NOMO-1 (cell line): ENCODE results near the gene ATP2C2.

Source experiments
- DNase-seq, 2 experiments: peaks; one replicate each; lab custom pipeline; 2025; ENCODE audit not compliant: unreplicated experiment in 2 of 2; lab: John Stamatoyannopoulos, UW

Gene ATP2C2

GRCh38 chr16:84361546-84361945 is 6.8 kb upstream of the ATP2C2 start:
- DNase-seq = no peak

DNA sequence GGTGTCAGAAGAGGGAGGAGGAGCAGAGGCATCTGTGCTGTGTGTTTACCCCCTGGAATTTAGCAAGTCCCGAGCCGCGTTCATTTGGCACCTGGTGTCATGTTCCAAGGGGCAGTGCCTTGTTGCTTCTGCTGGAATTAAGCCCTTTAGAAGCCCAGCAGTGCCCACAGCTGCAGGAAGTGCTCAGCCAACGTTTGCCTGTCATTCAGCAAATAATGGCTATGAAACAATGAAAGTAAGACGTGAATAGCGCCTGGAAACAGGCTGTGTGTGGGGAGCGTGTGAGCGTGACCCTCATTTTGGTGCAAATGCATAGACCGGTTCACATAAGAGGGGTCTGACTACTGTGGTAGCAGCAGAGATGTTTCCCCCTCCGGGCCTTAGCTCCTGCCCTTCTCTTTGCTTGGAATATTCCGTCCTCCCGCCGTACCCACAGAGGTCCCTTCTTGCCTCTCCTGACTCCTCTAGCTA is 5.8 kb upstream of the ATP2C2 start:
- DNase-seq = no peak

GRCh38 chr16:84366208-84366607 is 2.1 kb upstream of the ATP2C2 start:
- DNase-seq = no peak

GRCh38 chr16:84367297-84367680 is 1.0 kb upstream of the ATP2C2 start:
- DNase-seq = peak in 1 of 2 experiments; percentile 23

GRCh38 chr16:84367750-84368307 is 509 bp upstream of the ATP2C2 start:
- no peak for DNase-seq

DNA sequence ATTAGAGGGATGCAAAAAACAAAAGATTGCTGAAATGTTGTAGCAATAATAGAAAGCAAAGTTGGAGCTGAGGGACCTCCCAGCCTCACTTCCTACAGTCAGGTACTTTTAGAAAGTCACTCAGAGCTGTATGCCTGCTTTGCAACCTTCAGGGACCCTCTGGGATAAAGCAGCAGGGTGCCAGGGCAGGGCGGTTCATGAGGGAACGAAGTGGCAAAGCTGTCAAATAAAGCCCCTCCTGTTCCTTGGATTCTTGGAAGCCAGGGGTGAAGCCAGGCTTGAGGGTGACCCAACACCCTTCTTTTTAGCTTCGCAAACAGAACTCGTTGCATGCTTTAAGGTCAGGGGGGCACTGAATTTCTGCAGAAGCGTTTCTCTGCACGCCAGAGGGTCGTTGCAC is 767 bp downstream of the ATP2C2 start:
- DNase-seq = no peak

GRCh38 chr16:84369938-84370627 is 1.7 kb downstream of the ATP2C2 start:
- DNase-seq = peak in 1 of 2 experiments; percentile 25

DNA sequence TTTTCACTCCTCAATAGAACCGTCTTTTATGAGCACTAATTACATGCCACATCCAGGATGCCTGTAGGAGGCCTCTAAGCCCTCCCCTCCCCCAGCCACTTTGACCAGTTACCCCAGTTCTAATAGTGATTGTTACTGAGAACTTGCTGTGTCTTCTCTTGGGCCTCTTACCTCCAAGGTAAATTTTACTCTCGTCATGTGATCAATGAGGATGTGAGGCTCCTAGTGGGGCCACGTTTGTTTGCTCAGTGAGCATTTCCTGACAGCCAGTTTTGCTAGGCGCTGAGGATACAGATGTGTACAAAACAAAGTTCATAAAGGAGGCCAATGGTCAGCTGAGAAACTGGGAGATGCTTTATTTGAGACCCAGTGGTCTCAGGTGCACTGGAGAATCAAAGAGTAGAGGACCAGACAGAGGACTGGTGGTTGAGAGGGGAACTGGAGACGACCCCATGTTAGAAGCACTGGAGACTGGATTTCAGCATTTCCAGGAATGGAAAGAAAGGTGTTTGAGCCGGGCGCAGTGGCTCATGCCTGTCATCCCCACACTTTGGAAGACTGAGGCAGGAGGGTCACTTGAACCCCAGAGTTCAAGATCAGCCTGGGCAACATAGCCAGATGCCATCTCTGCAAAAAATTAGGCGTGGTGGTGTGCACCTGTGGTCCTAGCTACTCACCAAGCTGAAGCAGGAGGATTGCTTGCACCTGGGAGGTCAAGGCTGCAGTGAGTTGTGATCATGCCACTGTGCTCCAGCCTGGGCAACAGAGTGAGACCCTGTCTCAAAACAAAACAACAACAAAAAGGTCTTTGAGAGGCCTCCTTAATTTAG is 2.6 kb downstream of the ATP2C2 start:
- no peak for DNase-seq

DNA sequence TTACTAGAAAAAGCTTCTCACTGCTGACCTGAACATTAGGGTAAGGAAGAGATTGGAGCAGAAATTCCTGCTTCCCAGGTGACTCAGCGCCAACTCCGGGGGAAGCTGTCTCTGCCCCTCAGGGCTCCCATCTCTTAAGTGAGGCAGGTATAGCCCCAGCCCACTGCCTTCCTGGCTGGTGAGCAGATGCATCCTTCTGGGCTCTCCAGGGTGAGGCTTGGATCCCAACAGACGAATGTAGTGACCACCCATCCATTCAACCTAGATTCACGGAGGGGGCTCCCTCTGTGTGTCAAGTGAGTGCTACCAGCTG is 3.2 kb downstream of the ATP2C2 start:
- no peak for DNase-seq

- no peak for DNase-seq
Observed at GRCh38 chr16:84373907-84374489, 5.7 kb downstream of the ATP2C2 start.

DNA sequence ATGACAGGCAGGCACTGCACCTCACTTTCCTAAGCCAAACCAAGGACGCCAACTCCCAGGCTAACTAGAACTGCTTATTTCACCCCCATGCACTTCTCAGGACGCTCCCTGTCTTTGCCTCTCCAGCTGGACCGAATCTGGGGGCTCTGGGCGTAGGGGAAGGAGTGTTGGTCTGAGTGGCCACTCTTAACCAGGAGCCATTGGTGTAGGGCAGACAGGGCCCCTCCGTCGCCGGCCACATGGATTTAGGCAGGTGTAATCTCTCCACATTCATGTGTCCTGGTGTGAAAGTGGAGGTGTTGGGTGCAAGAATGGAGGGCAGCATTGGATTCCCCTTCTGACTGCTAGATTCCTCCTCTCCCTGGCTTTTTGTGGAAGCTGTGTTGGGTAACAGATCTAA is 9.8 kb downstream of the ATP2C2 start:
- DNase-seq = no peak

DNA sequence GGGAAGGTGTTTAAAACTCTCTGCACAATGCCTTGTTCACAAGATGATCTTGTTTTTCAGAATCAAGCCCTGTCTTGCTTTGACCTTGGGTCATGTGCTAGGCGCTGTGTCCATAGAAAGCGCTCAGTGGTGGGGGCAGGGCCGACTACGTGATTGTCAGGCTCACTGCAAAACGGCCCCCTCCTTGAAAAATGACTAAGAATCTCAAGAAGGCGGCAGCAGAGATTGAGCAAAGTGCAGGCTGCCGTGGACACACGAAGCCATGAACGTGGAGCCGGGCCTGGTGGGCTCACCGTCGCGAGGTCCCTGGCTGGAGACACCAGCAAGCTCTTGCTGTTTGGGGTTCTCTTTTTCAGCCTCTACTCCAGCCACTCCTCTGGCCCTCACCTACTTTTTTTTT is 10.2 kb downstream of the ATP2C2 start:
- no peak for DNase-seq

GRCh38 chr16:84379008-84379708 is 10.8 kb downstream of the ATP2C2 start:
- no peak for DNase-seq

DNA sequence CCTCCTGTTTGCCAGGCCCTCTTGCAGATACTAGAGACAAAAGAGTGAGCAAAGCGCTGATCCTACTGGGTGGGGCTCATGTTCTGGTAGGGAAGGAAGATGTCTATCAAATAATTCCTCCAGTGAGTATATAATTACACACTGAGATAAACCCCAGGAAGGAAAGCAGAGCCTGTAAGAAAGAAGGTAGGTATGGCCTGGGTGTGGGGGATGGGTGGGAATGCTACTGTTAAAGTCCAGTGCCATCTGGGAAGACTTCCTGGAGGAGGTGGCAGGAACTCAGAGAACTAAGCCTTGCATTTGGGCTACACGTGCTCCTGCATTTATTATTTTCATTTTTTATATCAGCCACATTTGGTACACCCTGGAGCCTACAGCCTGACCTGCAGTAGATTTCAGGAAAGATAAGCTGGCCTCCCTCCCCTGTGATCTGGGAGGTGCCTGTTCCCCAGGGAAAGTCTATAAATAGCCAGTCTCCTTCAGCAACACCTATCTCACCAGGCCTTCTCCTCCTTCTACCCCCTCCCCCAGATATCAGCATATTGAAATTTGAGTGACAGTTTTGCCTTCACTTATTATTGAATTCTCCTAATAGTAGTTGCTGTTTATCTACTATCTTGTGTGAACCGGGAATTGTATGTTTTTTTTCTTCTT is 11.5 kb downstream of the ATP2C2 start:
- no peak for DNase-seq

GRCh38 chr16:84380405-84380804 is 12.1 kb downstream of the ATP2C2 start:
- peak; percentile 50 to 53 for DNase-seq

DNA sequence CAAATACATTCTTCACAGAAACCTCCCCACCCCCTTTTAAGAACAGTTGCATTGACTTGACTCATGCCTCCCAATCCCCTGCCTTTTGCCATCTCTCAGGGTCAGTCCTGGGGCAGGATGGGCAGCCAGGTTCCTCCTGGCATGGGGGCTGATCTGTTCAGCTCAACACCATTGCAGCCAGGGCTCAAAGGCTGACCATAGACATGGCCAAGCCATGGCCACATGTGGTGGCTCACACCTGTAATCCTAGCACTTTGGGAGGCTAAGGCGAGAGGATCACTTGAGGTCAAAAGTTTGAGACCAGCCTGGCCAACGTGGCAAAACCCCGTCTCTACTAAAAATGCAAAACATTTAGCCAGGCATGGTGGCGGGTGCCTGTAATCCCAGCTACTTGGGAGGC is 14.1 kb downstream of the ATP2C2 start:
- DNase-seq = no peak

GRCh38 chr16:84383106-84383505 is 14.8 kb downstream of the ATP2C2 start:
- no peak for DNase-seq

GRCh38 chr16:84386047-84386446 is 17.7 kb downstream of the ATP2C2 start:
- DNase-seq = no peak

- no peak for DNase-seq
Observed at GRCh38 chr16:84387021-84387420, 18.7 kb downstream of the ATP2C2 start.

DNA sequence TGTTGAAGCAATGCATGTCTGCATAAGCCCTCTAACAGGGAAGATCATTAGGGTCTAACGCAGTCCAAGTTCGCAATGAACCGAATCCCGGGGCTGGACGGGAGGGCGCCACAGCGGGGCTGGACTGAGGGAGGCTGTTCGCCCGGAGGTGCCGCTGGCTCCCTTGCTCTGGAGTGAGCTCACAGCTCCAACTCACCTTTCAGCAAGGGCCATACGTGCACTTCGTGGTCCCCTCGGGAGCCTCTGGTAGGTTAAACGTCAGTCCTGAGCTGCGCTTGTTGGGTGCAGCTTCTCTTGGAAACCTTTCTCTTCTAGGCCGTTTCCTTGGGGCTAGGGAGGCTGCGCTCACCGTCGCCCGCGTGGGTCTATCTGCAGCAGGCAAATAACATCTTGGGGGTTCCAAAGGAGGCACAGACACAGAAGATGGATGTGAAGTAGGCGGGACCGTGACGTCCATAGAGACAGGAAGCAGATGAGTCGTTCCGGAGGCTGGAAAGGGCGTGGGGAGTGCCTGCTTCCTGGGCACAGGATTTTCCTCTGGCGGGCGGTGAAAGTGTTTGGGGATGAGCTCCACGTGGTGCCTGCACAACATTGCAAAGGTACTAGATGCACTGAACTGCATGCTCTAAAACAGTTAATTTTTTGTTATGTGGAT is 21.9 kb downstream of the ATP2C2 start:
- DNase-seq = no peak
